Trophoblast cell (in vitro differentiated cells and primary cell): ENCODE results near the gene BPIFA2.
A peak's percentile ranks its signal among the peaks of the same experiment; 100 is the strongest.

Source experiments
- DNase-seq, 2 donors: peaks; one replicate each; pipeline ENCODE4 v3.0.0-alpha.2; 2016
- H2AFZ ChIP-seq: 2 replicates; pipeline ENCODE4 v1.6.1; 2013; ENCODE audit warnings: low read length, moderate library complexity, mild to moderate bottlenecking; ENCODE audit not compliant: insufficient read depth, poor library complexity
- H2AK5ac ChIP-seq: 2 replicates; pipeline ENCODE4 v1.6.1; 2013; ENCODE audit warnings: mild to moderate bottlenecking, low read length
- H2BK120ac ChIP-seq: 2 replicates; pipeline ENCODE4 v1.6.1; 2013; ENCODE audit warnings: low read length, mild to moderate bottlenecking, moderate library complexity; ENCODE audit not compliant: insufficient read depth, poor library complexity
- H2BK12ac ChIP-seq: 2 replicates; pipeline ENCODE4 v1.6.1; 2013; ENCODE audit warnings: mild to moderate bottlenecking, low read length, moderate library complexity
- H2BK5ac ChIP-seq: 2 replicates; pipeline ENCODE4 v1.6.1; 2013; ENCODE audit warnings: low read length, low read depth, moderate library complexity, mild to moderate bottlenecking; ENCODE audit not compliant: poor library complexity
- H3K14ac ChIP-seq: 2 replicates; pipeline ENCODE4 v1.6.1; 2013; ENCODE audit warnings: mild to moderate bottlenecking, low read length
- H3K18ac ChIP-seq: 2 replicates; pipeline ENCODE4 v1.6.1; 2013; ENCODE audit warnings: mild to moderate bottlenecking, low read length
- H3K23ac ChIP-seq: 2 replicates; pipeline ENCODE4 v1.6.1; 2013; ENCODE audit warnings: low read length
- H3K27ac ChIP-seq: 2 replicates; pipeline ENCODE4 v1.5.1; 2013; ENCODE audit warnings: low read depth, mild to moderate bottlenecking, inconsistent platforms, low read length, moderate library complexity
- H3K27me3 ChIP-seq: 2 replicates; pipeline ENCODE4 v1.6.1; 2013; ENCODE audit warnings: inconsistent platforms, mild to moderate bottlenecking, low read length, moderate library complexity; ENCODE audit not compliant: insufficient read depth
- H3K36me3 ChIP-seq, 2 experiments: 1 replicate in 1 of 2; 2 replicates in 1 of 2; pipeline ENCODE4 v1.6.1; 2013; ENCODE audit warnings: low read length in 2 of 2, mild to moderate bottlenecking in 2 of 2, moderate library complexity in 1 of 2; ENCODE audit not compliant: insufficient read depth in 2 of 2, control insufficient read depth in 1 of 2
- H3K4ac ChIP-seq: 2 replicates; pipeline ENCODE4 v1.6.1; 2013; ENCODE audit warnings: low read depth, mild to moderate bottlenecking, low read length, moderate library complexity
- H3K4me1 ChIP-seq, 2 experiments: 1 replicate in 1 of 2; 2 replicates in 1 of 2; pipeline ENCODE4 v1.6.1; 2013; ENCODE audit warnings: low read length in 2 of 2, mild to moderate bottlenecking in 2 of 2, moderate library complexity in 1 of 2; ENCODE audit not compliant: insufficient read depth in 2 of 2, control insufficient read depth in 1 of 2
- H3K4me2 ChIP-seq: 2 replicates; pipeline ENCODE4 v1.6.1; 2013; ENCODE audit warnings: inconsistent platforms, mild to moderate bottlenecking, low read length, moderate library complexity
- H3K4me3 ChIP-seq: 2 replicates; pipeline ENCODE4 v1.5.1; 2013; ENCODE audit warnings: mild to moderate bottlenecking, low read depth, low read length, inconsistent platforms
- H3K79me1 ChIP-seq: one replicate; pipeline ENCODE4 v1.6.1; 2013; ENCODE audit warnings: low read length
- H3K79me2 ChIP-seq: 2 replicates; pipeline ENCODE4 v1.6.1; 2013; ENCODE audit warnings: low read length, mild to moderate bottlenecking; ENCODE audit not compliant: control insufficient read depth, insufficient read depth, poor library complexity
- H3K9ac ChIP-seq: 2 replicates; pipeline ENCODE4 v1.6.1; 2013; ENCODE audit warnings: mild to moderate bottlenecking, low read length
- H3K9me3 ChIP-seq: 2 replicates; pipeline ENCODE4 v1.6.1; 2013; ENCODE audit warnings: low read depth, mild to moderate bottlenecking, control low read depth, inconsistent platforms, low read length; ENCODE audit not compliant: insufficient read depth
- H4K12ac ChIP-seq: 2 replicates; pipeline ENCODE4 v1.6.1; 2013; ENCODE audit warnings: low read depth, mild to moderate bottlenecking, low read length, moderate library complexity
- H4K8ac ChIP-seq: 2 replicates; pipeline ENCODE4 v1.6.1; 2013; ENCODE audit warnings: low read depth, mild to moderate bottlenecking, low read length, moderate library complexity
- H4K91ac ChIP-seq: one replicate; pipeline ENCODE4 v1.6.1; 2013; ENCODE audit warnings: low read depth, mild to moderate bottlenecking, low read length, moderate library complexity
- WGBS: extraction: QIAGEN DNeasy Blood & Tissue Kit; methylation state at CpG from one replicate; pipeline ENCODE4 v1.1.7; 2013; ENCODE audit warnings: missing lambda C conversion rate; ENCODE audit not compliant: insufficient read length, insufficient coverage; ENCODE audit errors: extremely low coverage; 5-methylcytosine and 5-hydroxymethylcytosine counted together

Gene BPIFA2

DNA sequence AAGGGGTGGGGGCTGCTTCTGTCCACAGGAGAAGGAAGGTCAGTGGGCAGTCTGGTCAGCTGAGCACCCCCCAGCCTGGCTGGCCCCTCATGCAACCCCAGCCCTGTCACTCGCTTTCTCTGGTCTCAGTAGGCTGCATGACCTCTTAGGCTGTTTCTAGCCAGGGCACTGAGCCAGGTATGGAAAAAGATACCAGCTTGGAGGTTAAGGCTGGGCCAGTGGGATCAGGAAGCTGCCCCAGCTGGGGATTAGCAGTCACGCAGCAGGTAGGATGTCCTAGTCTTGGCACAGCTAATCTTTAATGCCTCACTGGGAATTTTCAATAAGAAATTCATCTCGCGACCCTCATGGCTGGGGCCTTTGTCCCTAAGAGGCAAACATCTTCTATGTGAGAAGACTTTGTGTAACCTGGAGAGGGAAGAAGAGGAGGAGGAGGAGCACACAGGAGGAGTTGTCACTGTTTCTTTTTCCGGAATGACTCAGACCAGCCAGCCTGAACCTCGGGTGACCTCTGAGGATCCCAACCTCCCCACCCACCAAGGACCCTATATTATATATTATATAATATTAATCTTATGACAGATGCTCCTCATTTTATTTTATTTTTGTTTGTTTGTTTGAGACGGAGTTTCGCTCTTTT is 2.4 kb upstream of the BPIFA2 start:
- no peak overlapping the region for H3K4me2 ChIP-seq
- H3K4ac ChIP-seq, result no peak overlapping the region
- peaks cover 4% of the 10 kb centered on the region for H3K9me3 ChIP-seq
- H3K14ac ChIP-seq, result no peak overlapping the region
- H3K79me2 ChIP-seq, result no peaks in the 10 kb centered on the region
- H4K12ac ChIP-seq, result no peak overlapping the region
- no peak overlapping the region for H3K23ac ChIP-seq
- H4K91ac ChIP-seq, result no peak overlapping the region
- no peak overlapping the region for H3K27ac ChIP-seq
- H4K8ac ChIP-seq, result no peak overlapping the region
- H3K9ac ChIP-seq, result no peak overlapping the region
- H3K27me3 ChIP-seq, result no peaks in the 10 kb centered on the region
- no peaks in the 10 kb centered on the region for H3K79me1 ChIP-seq
- no CpG with 5 or more reads among the region's 8 CpGs for WGBS
- no peak for DNase-seq
- no peak overlapping the region for H3K4me3 ChIP-seq
- no peak overlapping the region for H2BK12ac ChIP-seq
- H3K36me3 ChIP-seq, result no peaks in the 10 kb centered on the region
- no peak overlapping the region for H2AK5ac ChIP-seq
- H3K4me1 ChIP-seq, result no peaks in the 10 kb centered on the region
- H2BK5ac ChIP-seq, result no peak overlapping the region
- no peak overlapping the region for H3K18ac ChIP-seq
- no peak overlapping the region for H2BK120ac ChIP-seq
- H2AFZ ChIP-seq, result no peak overlapping the region

DNA sequence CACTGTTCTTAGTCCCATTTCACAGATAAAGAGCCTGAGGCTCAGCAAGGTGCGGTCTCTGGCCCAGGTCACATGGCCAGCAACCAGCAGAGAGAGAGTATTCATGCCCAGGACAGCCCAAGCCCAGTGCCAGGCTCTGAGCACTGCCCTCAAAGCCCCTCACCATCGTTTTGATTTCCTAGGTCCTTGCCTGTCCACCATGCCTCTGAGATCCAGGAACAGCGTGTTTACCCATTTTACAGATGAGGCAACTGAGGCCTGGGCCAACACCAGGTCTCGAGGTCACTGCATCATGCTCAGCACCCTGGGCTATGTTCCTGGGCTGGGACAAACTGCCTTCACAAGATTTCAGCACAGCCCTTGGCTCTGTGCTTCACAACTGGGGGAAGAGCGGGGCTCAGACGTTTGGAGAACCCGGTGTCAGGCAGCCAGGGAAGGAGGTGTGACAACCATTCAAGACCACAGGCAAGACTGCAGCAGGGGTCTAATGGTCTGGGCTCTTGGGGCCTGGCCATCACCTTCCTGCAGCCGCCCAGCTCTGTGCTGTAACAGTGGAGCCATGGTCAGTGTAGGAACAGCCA is 1.3 kb upstream of the BPIFA2 start:
- no peak overlapping the region for H3K27ac ChIP-seq
- no peak overlapping the region for H3K4me2 ChIP-seq
- WGBS, result no CpG with 5 or more reads among the region's 8 CpGs
- no peak overlapping the region for H2AK5ac ChIP-seq
- no peak overlapping the region for H4K12ac ChIP-seq
- H3K4me1 ChIP-seq, result no peaks in the 10 kb centered on the region
- no peak overlapping the region for H3K14ac ChIP-seq
- no peak overlapping the region for H3K23ac ChIP-seq
- H3K18ac ChIP-seq, result no peak overlapping the region
- no peaks in the 10 kb centered on the region for H3K79me2 ChIP-seq
- H2AFZ ChIP-seq, result no peak overlapping the region
- H3K4me3 ChIP-seq, result no peak overlapping the region
- no peak overlapping the region for H3K9ac ChIP-seq
- DNase-seq, result no peak
- no peak overlapping the region for H4K91ac ChIP-seq
- no peaks in the 10 kb centered on the region for H3K27me3 ChIP-seq
- H3K36me3 ChIP-seq, result no peaks in the 10 kb centered on the region
- H2BK120ac ChIP-seq, result no peak overlapping the region
- peaks cover 4% of the 10 kb centered on the region for H3K9me3 ChIP-seq
- H2BK12ac ChIP-seq, result no peak overlapping the region
- no peak overlapping the region for H3K4ac ChIP-seq
- H3K79me1 ChIP-seq, result no peaks in the 10 kb centered on the region
- no peak overlapping the region for H4K8ac ChIP-seq
- H2BK5ac ChIP-seq, result no peak overlapping the region

DNA sequence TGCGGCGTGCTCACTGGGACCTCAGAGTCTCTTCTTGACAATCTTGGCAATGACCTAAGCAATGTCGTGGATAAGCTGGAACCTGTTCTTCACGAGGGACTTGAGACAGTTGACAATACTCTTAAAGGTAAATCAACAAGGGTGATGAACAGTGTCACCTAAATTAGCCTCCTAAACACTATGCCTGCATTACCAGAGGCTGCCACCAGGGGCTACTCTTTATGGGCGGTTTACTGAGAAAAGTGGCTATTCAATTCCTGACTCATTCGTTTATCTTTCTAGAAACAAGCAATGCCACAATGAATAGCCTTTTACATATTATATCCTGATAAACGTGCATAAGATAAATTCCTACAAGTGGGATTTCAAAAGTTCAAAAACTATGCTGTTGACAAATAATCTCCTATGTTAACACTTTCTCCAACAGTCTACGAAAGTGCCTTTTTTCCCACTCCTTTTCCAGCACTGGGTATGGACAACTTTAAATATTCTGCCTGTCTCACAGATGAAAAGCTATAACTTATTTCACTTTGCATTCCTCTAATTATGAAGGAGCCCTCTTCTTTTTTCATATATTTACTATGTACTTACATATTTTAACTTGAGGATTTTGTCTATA is 1.3 kb downstream of the BPIFA2 start:
- Histone ChIP-seq H2AK5ac (no peak overlapping the region), H3K4me2 (no peak overlapping the region), H3K4ac (no peak overlapping the region), H2BK5ac (no peak overlapping the region), H3K4me3 (no peak overlapping the region), H3K9ac (no peak overlapping the region), H3K79me2 (no peaks in the 10 kb centered on the region), H2BK120ac (no peak overlapping the region), H2AFZ (no peak overlapping the region), H3K23ac (no peak overlapping the region), H3K4me1 (no peaks in the 10 kb centered on the region), H4K12ac (no peak overlapping the region), H2BK12ac (no peak overlapping the region), H4K8ac (no peak overlapping the region), H3K36me3 (no peaks in the 10 kb centered on the region), H3K18ac (no peak overlapping the region), H3K14ac (no peak overlapping the region), H4K91ac (no peak overlapping the region), H3K79me1 (no peaks in the 10 kb centered on the region), H3K9me3 (peaks cover 4% of the 10 kb centered on the region), H3K27ac (no peak overlapping the region), H3K27me3 (no peaks in the 10 kb centered on the region)
- WGBS, result no CpG with 5 or more reads among the region's 8 CpGs
- peak in 1 of 2 donors; percentile 47 for DNase-seq

DNA sequence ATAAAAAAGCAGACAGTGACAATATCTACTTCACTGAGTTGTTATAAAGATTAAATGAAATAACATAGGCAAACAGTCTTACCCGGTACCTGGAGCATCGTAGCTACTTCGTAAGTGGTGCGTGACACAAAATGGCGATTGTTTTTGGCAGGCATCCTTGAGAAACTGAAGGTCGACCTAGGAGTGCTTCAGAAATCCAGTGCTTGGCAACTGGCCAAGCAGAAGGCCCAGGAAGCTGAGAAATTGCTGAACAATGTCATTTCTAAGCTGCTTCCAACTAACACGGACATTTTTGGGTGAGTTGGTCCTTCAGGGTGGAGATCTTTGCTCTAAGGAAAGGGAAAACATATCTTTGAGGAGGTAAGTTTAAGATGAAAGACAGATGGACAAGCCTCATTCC is 4.8 kb downstream of the BPIFA2 start:
- Histone ChIP-seq H3K79me1 (no peaks in the 10 kb centered on the region), H3K4ac (no peak overlapping the region), H3K4me1 (no peaks in the 10 kb centered on the region), H2BK120ac (no peak overlapping the region), H4K12ac (no peak overlapping the region), H2BK12ac (no peak overlapping the region), H3K4me2 (no peak overlapping the region), H3K14ac (no peak overlapping the region), H3K27ac (no peak overlapping the region), H3K18ac (no peak overlapping the region), H3K9me3 (no peaks in the 10 kb centered on the region), H3K4me3 (no peak overlapping the region), H4K8ac (no peak overlapping the region), H3K36me3 (no peaks in the 10 kb centered on the region), H2BK5ac (no peak overlapping the region), H3K9ac (no peak overlapping the region), H2AK5ac (no peak overlapping the region), H3K23ac (no peak overlapping the region), H3K27me3 (no peaks in the 10 kb centered on the region), H2AFZ (no peak overlapping the region), H3K79me2 (no peaks in the 10 kb centered on the region), H4K91ac (no peak overlapping the region)
- WGBS, result no CpG with 5 or more reads among the region's 7 CpGs
- no peak for DNase-seq
